Spleen (tissue), 11 donors: ENCODE data around the gene ST6GALNAC5. TPM values are rescaled to one million over a fixed set of nuclear protein-coding genes. Genes with fewer than 3 reads are reported as not detected.

Experiments used
- DNase-seq: peaks from one replicate; pipeline ENCODE4 v3.0.0-alpha.2; 2020
- H3K27ac ChIP-seq, 8 donors: fragments of 200-600 bp; sonication (generic) in 7 of 8; 1 replicate in 4 of 8; 2 replicates in 4 of 8; pipeline versions ENCODE4 v1.5.0 to v1.8.0; 2016 to 2021; ENCODE audit warnings: inconsistent platforms in 4 of 8, mild to moderate bottlenecking in 4 of 8, moderate library complexity in 1 of 8
- H3K27me3 ChIP-seq, 7 donors: fragments of 200-600 bp; sonication (generic) in 6 of 7; replicated peaks in 1 of 7; 1 replicate in 4 of 7; 2 replicates in 3 of 7; pipeline versions ENCODE4 v1.5.0 to v1.8.0; 2016 to 2021; ENCODE audit warnings: inconsistent platforms in 3 of 7, mild to moderate bottlenecking in 1 of 7
- H3K36me3 ChIP-seq, 6 donors: fragments of 200-600 bp; sonication (generic) in 5 of 6; 1 replicate in 4 of 6; 2 replicates in 2 of 6; pipeline versions ENCODE4 v1.5.0 to v1.8.0; 2016 to 2021; ENCODE audit warnings: inconsistent platforms in 2 of 6
- H3K4me1 ChIP-seq, 6 donors: fragments of 200-600 bp; sonication (generic) in 5 of 6; 1 replicate in 3 of 6; 2 replicates in 3 of 6; pipeline versions ENCODE4 v1.5.0 to v1.8.0; 2016 to 2021; ENCODE audit warnings: inconsistent platforms in 3 of 6
- H3K4me3 ChIP-seq, 8 donors: fragments of 200-600 bp; sonication (generic) in 7 of 8; 1 replicate in 4 of 8; 2 replicates in 4 of 8; pipeline versions ENCODE4 v1.5.0 to v1.8.0; 2016 to 2021; ENCODE audit warnings: inconsistent platforms in 4 of 8, mild to moderate bottlenecking in 4 of 8, moderate library complexity in 2 of 8
- H3K9me3 ChIP-seq, 8 donors: fragments of 200-600 bp; sonication (generic) in 7 of 8; 1 replicate in 4 of 8; 2 replicates in 4 of 8; pipeline versions ENCODE4 v1.5.0 to v1.8.0; 2016 to 2021; ENCODE audit warnings: inconsistent platforms in 4 of 8
- POLR2A ChIP-seq, 3 donors: fragments of 450-650 bp; IDR thresholded peaks; one replicate each; pipeline ENCODE4 v1.5.1; 2017; ENCODE audit warnings: antibody characterized with exemption in 3 of 3, mild to moderate bottlenecking in 1 of 3
- POLR2AphosphoS5 ChIP-seq, 3 donors: sonication (generic); formaldehyde crosslinking; IDR thresholded peaks; one replicate each; pipeline ENCODE4 v1.5.1; 2017; ENCODE audit warnings: antibody characterized with exemption in 3 of 3
- WGBS, 5 donors: extraction: QIAGEN DNeasy Blood & Tissue Kit in 3 of 5; methylation state at CpG; one replicate each; pipeline versions ENCODE4 v1.1.5 to v1.1.7; 2013 to 2018; 5-methylcytosine and 5-hydroxymethylcytosine counted together
- intact Hi-C: fragments of 100-400 bp; cut with DNase I; formaldehyde crosslinking; loops from one replicate; pipeline ENCODE4 v1.15.0; 2023; ENCODE audit warnings: low total_unique reads
- polyA plus RNA-seq, 3 donors: library from polyadenylated mRNA; stranded (reverse); fragments of 200-250 nt; gene quantifications; one replicate each; pipeline ENCODE4 v1.2.1, GENCODE V29; 2013
- total RNA-seq, 7 donors: library from RNA; depleted of rRNA in 3 of 7; stranded (reverse); fragments of >200 nt in 3 of 7; fragmentation: NEBNext Ultra II Directional in 4 of 7; extraction: Animal tissue kit (Norgen Biotek cat#: 25700) in 4 of 7; gene quantifications; one replicate each; pipeline versions ENCODE4 v1.1.0 to v1.2.1, GENCODE V29; 2016 to 2021
- TF ChIP-seq, protein P1 (sequence below), 11 experiments: fragments of 200-600 bp in 7 of 11; fragments of 450-650 bp in 4 of 11; sonication (generic) in 4 of 11; IDR thresholded peaks in 8 of 11; conservative IDR thresholded peaks in 3 of 11; 1 replicate in 7 of 11; 2 replicates in 4 of 11; pipeline versions ENCODE4 v1.4.0 to v1.8.0; 2016 to 2021; ENCODE audit warnings: antibody characterized with exemption in 11 of 11, inconsistent platforms in 4 of 11, mild to moderate bottlenecking in 1 of 11
- donor health status: healthy with polysubstance abuse.
- donor health status: DM: no; HTN: no; CAD: no; lungs with moderate emphysema.
- donor health status: DM: no; HTN: no; CAD: no.
- donor health status: Bipolar disorder and iron deficiency.
- donor health status: healthy.
- donor health status: DM: no; HTN: no; CAD: no.
- donor health status: DM: yes; HTN: yes; CAD: no.

The ST6GALNAC5 gene
- total and polyA plus RNA-seq, 10 donors = 0.15 to 2.3 (median 1.6) TPM

DNA sequence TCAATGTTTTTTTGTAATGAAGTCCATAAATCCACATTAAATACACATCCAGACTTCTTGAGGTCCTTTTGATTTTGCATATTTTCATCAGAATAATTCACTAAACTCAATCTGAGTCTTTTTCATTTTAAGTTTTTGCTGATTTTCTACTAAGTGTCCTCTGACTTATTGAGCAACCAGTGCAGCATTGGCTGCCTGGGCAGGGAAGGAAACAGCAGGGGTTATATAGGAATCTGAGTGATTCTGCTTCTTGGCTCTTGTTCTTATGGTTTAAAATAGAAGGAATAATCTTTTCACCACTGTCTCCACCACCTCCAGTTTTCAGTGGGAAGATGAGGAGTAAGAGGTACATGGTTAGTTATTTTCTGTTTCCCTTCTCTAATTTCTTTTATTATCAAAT lies 88.4 kb downstream of the ST6GALNAC5 start:
- Histone ChIP-seq H3K4me1 (no peaks in the 10 kb centered on the region), H3K9me3 (no peaks in the 10 kb centered on the region), H3K4me3 (no peak overlapping the region), H3K27me3 (no peaks in the 10 kb centered on the region), H3K27ac (no peak overlapping the region), H3K36me3 (no peaks in the 10 kb centered on the region)
- DNase-seq = no peak
- TF ChIP-seq, protein P1, sequence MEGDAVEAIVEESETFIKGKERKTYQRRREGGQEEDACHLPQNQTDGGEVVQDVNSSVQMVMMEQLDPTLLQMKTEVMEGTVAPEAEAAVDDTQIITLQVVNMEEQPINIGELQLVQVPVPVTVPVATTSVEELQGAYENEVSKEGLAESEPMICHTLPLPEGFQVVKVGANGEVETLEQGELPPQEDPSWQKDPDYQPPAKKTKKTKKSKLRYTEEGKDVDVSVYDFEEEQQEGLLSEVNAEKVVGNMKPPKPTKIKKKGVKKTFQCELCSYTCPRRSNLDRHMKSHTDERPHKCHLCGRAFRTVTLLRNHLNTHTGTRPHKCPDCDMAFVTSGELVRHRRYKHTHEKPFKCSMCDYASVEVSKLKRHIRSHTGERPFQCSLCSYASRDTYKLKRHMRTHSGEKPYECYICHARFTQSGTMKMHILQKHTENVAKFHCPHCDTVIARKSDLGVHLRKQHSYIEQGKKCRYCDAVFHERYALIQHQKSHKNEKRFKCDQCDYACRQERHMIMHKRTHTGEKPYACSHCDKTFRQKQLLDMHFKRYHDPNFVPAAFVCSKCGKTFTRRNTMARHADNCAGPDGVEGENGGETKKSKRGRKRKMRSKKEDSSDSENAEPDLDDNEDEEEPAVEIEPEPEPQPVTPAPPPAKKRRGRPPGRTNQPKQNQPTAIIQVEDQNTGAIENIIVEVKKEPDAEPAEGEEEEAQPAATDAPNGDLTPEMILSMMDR (IDR thresholded peaks at IDR 0.05 in 8 of 11, conservative IDR thresholded peaks at IDR 0.05 in 3 of 11) = no peak
- TF ChIP-seq POLR2AphosphoS5 (IDR thresholded peaks at IDR 0.05) (no peak), POLR2A (IDR thresholded peaks at IDR 0.05) (no peak)
- intact Hi-C loops = no loop called here

DNA sequence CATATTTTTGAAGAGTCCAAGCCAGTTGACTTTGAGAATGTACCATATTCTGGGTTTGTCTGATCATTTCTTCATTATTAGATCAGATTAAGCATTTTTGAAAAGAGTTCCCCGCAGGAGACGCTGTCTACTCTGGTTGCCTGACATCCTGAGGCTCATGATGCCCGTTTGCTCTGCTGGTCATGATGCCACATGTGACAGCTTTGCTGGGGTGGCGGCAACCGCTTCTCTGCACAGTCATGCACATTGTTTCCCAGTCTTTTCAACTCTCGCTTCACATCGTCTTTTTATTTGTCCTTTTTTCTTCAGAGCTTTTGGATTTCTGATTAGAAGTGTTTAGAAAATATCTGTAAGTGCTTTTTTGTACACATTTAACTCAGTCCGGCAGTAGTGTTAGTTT lies 90.7 kb downstream of the ST6GALNAC5 start:
- no peak for DNase-seq
- Histone ChIP-seq H3K4me1 (no peaks in the 10 kb centered on the region), H3K4me3 (no peak overlapping the region), H3K9me3 (no peaks in the 10 kb centered on the region), H3K27me3 (no peaks in the 10 kb centered on the region), H3K27ac (no peak overlapping the region), H3K36me3 (no peaks in the 10 kb centered on the region)
- TF ChIP-seq POLR2AphosphoS5 (IDR thresholded peaks at IDR 0.05) = no peak
- TF ChIP-seq, protein P1 (IDR thresholded peaks at IDR 0.05 in 8 of 11, conservative IDR thresholded peaks at IDR 0.05 in 3 of 11) = no peak
- intact Hi-C loops = no loop called here
- 86 to 94% (median 93%) methylated on average over 8 of the region's 8 CpGs for WGBS, 5 donors

DNA sequence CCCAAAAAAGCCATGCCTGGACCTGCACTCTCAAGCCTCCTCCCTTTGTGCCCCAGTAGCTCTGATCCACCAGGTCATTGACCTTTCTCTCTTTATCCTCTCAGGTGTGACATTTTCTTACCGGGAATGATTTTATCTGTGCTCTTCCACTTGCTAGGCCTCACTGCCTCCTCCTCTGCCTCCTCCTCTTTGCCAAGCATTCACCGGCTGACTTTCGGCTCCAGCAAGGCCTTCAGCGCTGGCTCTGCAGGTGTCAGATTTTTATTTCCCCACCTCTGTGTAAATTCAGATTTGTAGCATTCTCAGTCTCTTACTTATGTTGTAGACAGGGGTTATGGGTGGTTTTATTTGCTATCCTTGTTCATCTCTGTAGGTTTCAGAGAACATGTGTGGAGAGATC lies 91.5 kb downstream of the ST6GALNAC5 start:
- no peak for TF ChIP-seq POLR2A (IDR thresholded peaks at IDR 0.05)
- TF ChIP-seq POLR2AphosphoS5 (IDR thresholded peaks at IDR 0.05) = no peak
- TF ChIP-seq, protein P1 (IDR thresholded peaks at IDR 0.05 in 8 of 11, conservative IDR thresholded peaks at IDR 0.05 in 3 of 11) = no peak
- no peak for DNase-seq
- no peaks in the 10 kb centered on the region for H3K4me1 ChIP-seq
- intact Hi-C loops = no loop called here
- H3K27me3 ChIP-seq = no peaks in the 10 kb centered on the region
- no peak overlapping the region for H3K27ac ChIP-seq
- H3K9me3 ChIP-seq = peaks cover 0 to 4% (median 0%) of the 10 kb centered on the region in 8 donors
- H3K36me3 ChIP-seq = no peaks in the 10 kb centered on the region
- 90 to 98% (median 96%) methylated on average over 4 of the region's 4 CpGs for WGBS, 5 donors
- no peak overlapping the region for H3K4me3 ChIP-seq

DNA sequence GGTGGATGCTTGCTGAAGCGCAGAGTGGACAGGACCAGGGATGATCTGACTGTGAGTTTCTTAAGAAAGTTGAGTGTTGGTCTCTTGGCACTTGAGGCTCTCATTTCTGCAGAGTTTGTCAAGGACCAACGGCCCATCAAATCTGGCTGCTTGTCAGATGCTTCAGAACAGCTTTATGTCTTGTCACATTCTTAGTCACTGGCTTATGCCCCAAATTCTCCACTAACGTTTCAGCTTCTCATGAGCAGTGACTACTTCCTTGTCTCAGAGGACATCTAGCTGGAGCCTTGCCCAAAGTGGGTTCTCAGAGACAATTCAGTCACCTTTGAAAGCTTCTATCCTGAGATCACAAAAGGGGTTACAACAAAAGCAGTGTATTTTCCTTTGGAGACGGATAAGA lies 92.3 kb downstream of the ST6GALNAC5 start:
- intact Hi-C loops = no loop called here
- DNase-seq = no peak
- H3K4me3 ChIP-seq = no peak overlapping the region
- H3K27ac ChIP-seq = no peak overlapping the region
- H3K27me3 ChIP-seq = no peaks in the 10 kb centered on the region
- peaks cover 0 to 9% (median 0%) of the 10 kb centered on the region in 8 donors for H3K9me3 ChIP-seq
- H3K36me3 ChIP-seq = no peaks in the 10 kb centered on the region
- TF ChIP-seq, protein P1 (IDR thresholded peaks at IDR 0.05 in 8 of 11, conservative IDR thresholded peaks at IDR 0.05 in 3 of 11) = no peak
- TF ChIP-seq POLR2A (IDR thresholded peaks at IDR 0.05) = no peak
- no peak for TF ChIP-seq POLR2AphosphoS5 (IDR thresholded peaks at IDR 0.05)
- H3K4me1 ChIP-seq = no peaks in the 10 kb centered on the region
- WGBS, 5 donors = 76 to 82% (median 78%) methylated on average over 4 of the region's 4 CpGs
